ENCODE data around the gene TSPY3.
"Not testable (repeated sequence)": the region's sequence is repeated elsewhere in the genome, so short reads cannot be mapped to it uniquely, and the experiment has no call there.

The TSPY3 gene

GRCh38 chrY:9398121-9398520 lies at the start of gene TSPY3:
Gene TSPY3, plus strand, starts transcription at chrY:9398421. Its CDS starts 46 bp downstream, at chrY:9398467.
- H3K9ac ChIP-seq (ENCODE audit: low read length); H3K4me3 ChIP-seq (ENCODE audit: low read length); H3K27ac ChIP-seq (ENCODE audit: low read length); H3K4me1 ChIP-seq (ENCODE audit: control insufficient read depth, low read depth, low read length); H3K36me3 ChIP-seq (ENCODE audit: control insufficient read depth, low read depth, low read length); H3K27me3 ChIP-seq (ENCODE audit: control insufficient read depth, insufficient read depth, low read length); H3K9me3 ChIP-seq (ENCODE audit: control insufficient read depth, low read depth, low read length): not testable (repeated sequence)

- not testable (repeated sequence) for H3K36me3 ChIP-seq (ENCODE audit: control insufficient read depth, low read depth, low read length); H3K9ac ChIP-seq (ENCODE audit: low read length); H3K4me1 ChIP-seq (ENCODE audit: control insufficient read depth, low read depth, low read length); H3K27me3 ChIP-seq (ENCODE audit: control insufficient read depth, insufficient read depth, low read length); H3K27ac ChIP-seq (ENCODE audit: low read length); H3K4me3 ChIP-seq (ENCODE audit: low read length); H3K9me3 ChIP-seq (ENCODE audit: control insufficient read depth, low read depth, low read length)
These were observed 40.7 kb upstream of the TSPY3 start, which contains the start of gene TSPY8 for GRCh38 chrY:9357497-9357896. Gene TSPY8, plus strand, starts transcription at chrY:9357797. Its CDS starts 46 bp downstream, at chrY:9357843.

- not testable (repeated sequence) for H3K27ac ChIP-seq (ENCODE audit: low read length); H3K9ac ChIP-seq (ENCODE audit: low read length); H3K27me3 ChIP-seq (ENCODE audit: control insufficient read depth, insufficient read depth, low read length); H3K4me1 ChIP-seq (ENCODE audit: control insufficient read depth, low read depth, low read length); H3K36me3 ChIP-seq (ENCODE audit: control insufficient read depth, low read depth, low read length); H3K4me3 ChIP-seq (ENCODE audit: low read length); H3K9me3 ChIP-seq (ENCODE audit: control insufficient read depth, low read depth, low read length)
These were observed 1.7 kb upstream of the TSPY3 start for GRCh38 chrY:9396527-9396926.

Measured in iPS-18a (cell line).